MM.1S (cell line): ENCODE data around the gene TRIM25.

Experiments
- CTCF ChIP-seq: fragments of 300-600 bp; sonication (generic); IDR thresholded peaks from 2 replicates; pipeline ENCODE4 v1.5.1; 2016; ENCODE audit warnings: antibody characterized with exemption, low read length, mixed read lengths
- EZH2 ChIP-seq: fragments of 300-600 bp; sonication (generic); optimal IDR thresholded peaks from 2 replicates; pipeline ENCODE3; 2017; ENCODE audit warnings: low read depth, mild to moderate bottlenecking, antibody characterized with exemption, low read length, mixed read lengths
- EZH2phosphoT487 ChIP-seq: fragments of 300-600 bp; sonication (generic); IDR thresholded peaks from 2 replicates; pipeline ENCODE4 v1.6.1; 2018; ENCODE audit warnings: antibody characterized with exemption, low read length

- TF ChIP-seq CTCF (no peak), EZH2 (no peak), EZH2phosphoT487 (no peak)
Measured at GRCh38 chr17:56893503-56893902, 20.3 kb downstream of the TRIM25 start.
